ENCODE data around the gene SUSD1.

- TF ChIP-seq CTCF (IDR thresholded peaks at IDR 0.05; ENCODE audit: poor library complexity) (no peak), EZH2 (IDR thresholded peaks at IDR 0.05; ENCODE audit: borderline replicate concordance) (no peak), EZH2phosphoT487 (IDR thresholded peaks at IDR 0.05; ENCODE audit: low read depth, severe bottlenecking, unreplicated experiment) (no peak)
Observed at GRCh38 chr9:112042244-112042638, 132.9 kb downstream of the SUSD1 start.
